ENCODE results near the gene INSR.
"Not testable (repeated sequence)": the region's sequence is repeated elsewhere in the genome, so short reads cannot be mapped to it uniquely, and the experiment has no call there.

Gene INSR

GRCh38 chr19:7312816-7313215 lies 18.6 kb upstream of the INSR start:
- TF ChIP-seq CTCF (IDR thresholded peaks at IDR 0.05; ENCODE audit: low read depth, low read length), result no peak
- DNase-seq (ENCODE audit: low read depth, low spot score), result no peak
- in situ Hi-C loops (cut with HindIII; ENCODE audit: low sequenced_read_pairs), result no loop called here
- H3K4me3 ChIP-seq (ENCODE audit: low read depth, low read length), result no peak overlapping the region

- no peak for TF ChIP-seq CTCF (IDR thresholded peaks at IDR 0.05; ENCODE audit: low read depth, low read length)
- in situ Hi-C loops (cut with HindIII; ENCODE audit: low sequenced_read_pairs), result no loop called here
- H3K4me3 ChIP-seq (ENCODE audit: low read depth, low read length), result no peak overlapping the region
- DNase-seq (ENCODE audit: low read depth, low spot score), result no peak
These were observed 17.7 kb upstream of the INSR start for GRCh38 chr19:7311911-7312310.

- H3K4me3 ChIP-seq (ENCODE audit: low read depth, low read length); in situ Hi-C loops (cut with HindIII; ENCODE audit: low sequenced_read_pairs); DNase-seq (ENCODE audit: low read depth, low spot score): not testable (repeated sequence)
These were observed 14.1 kb upstream of the INSR start for GRCh38 chr19:7308327-7308726.

- H3K4me3 ChIP-seq (ENCODE audit: low read depth, low read length), result no peak overlapping the region
- DNase-seq (ENCODE audit: low read depth, low spot score), result no peak
- in situ Hi-C loops (cut with HindIII; ENCODE audit: low sequenced_read_pairs), result no loop called here
- no peak for TF ChIP-seq CTCF (IDR thresholded peaks at IDR 0.05; ENCODE audit: low read depth, low read length)
These were observed 13.5 kb upstream of the INSR start for GRCh38 chr19:7307590-7308218.

- DNase-seq (ENCODE audit: low read depth, low spot score), result no peak
- no peak for TF ChIP-seq CTCF (IDR thresholded peaks at IDR 0.05; ENCODE audit: low read depth, low read length)
- no peak overlapping the region for H3K4me3 ChIP-seq (ENCODE audit: low read depth, low read length)
- in situ Hi-C loops (cut with HindIII; ENCODE audit: low sequenced_read_pairs), result no loop called here
These were observed 10.0 kb upstream of the INSR start for GRCh38 chr19:7304200-7304599.

- in situ Hi-C loops (cut with HindIII; ENCODE audit: low sequenced_read_pairs), result no loop called here
- TF ChIP-seq CTCF (IDR thresholded peaks at IDR 0.05; ENCODE audit: low read depth, low read length), result no peak
- no peak overlapping the region for H3K4me3 ChIP-seq (ENCODE audit: low read depth, low read length)
- no peak for DNase-seq (ENCODE audit: low read depth, low spot score)
These were observed 9.3 kb upstream of the INSR start for GRCh38 chr19:7303470-7303869.

- no peak overlapping the region for H3K4me3 ChIP-seq (ENCODE audit: low read depth, low read length)
- in situ Hi-C loops (cut with HindIII; ENCODE audit: low sequenced_read_pairs), result no loop called here
- DNase-seq (ENCODE audit: low read depth, low spot score), result no peak
- no peak for TF ChIP-seq CTCF (IDR thresholded peaks at IDR 0.05; ENCODE audit: low read depth, low read length)
These were observed 7.3 kb upstream of the INSR start for GRCh38 chr19:7301525-7301924.
